Osteoblast (primary cell): ENCODE measurements around the gene COL1A1. TPM values are rescaled to one million over a fixed set of nuclear protein-coding genes. Genes with fewer than 3 reads are reported as not detected.

ENCODE experiments used
- DNase-seq: peaks from one replicate; pipeline ENCODE4 v3.0.0; 2011; ENCODE audit warnings: low spot score, mixed read lengths; ENCODE audit not compliant: insufficient read length; ENCODE audit errors: missing footprints
- H2AFZ ChIP-seq: 2 replicates; pipeline ENCODE4 v1.6.0; 2011; ENCODE audit warnings: mild to moderate bottlenecking, low read length
- H3K27ac ChIP-seq: 2 replicates; pipeline ENCODE4 v1.5.1; 2011; ENCODE audit warnings: mild to moderate bottlenecking, low read depth, low read length, moderate library complexity
- H3K27me3 ChIP-seq: 2 replicates; pipeline ENCODE4 v1.6.0; 2012; ENCODE audit warnings: mild to moderate bottlenecking, control low read depth, inconsistent platforms, low read length, moderate library complexity; ENCODE audit not compliant: insufficient read depth
- H3K36me3 ChIP-seq: 2 replicates; pipeline ENCODE4 v1.5.1; 2011; ENCODE audit warnings: mild to moderate bottlenecking, low read length, control low read depth, moderate library complexity; ENCODE audit not compliant: insufficient read depth
- H3K4me1 ChIP-seq: 2 replicates; pipeline ENCODE4 v1.5.1; 2011; ENCODE audit warnings: mild to moderate bottlenecking, low read length, control low read depth, moderate library complexity; ENCODE audit not compliant: insufficient read depth
- H3K4me2 ChIP-seq: 2 replicates; pipeline ENCODE4 v1.6.0; 2011; ENCODE audit warnings: mild to moderate bottlenecking, low read length; ENCODE audit not compliant: insufficient read depth
- H3K4me3 ChIP-seq: fragments of 200-600 bp; sonication (generic); 3 replicates; pipeline ENCODE4 v1.5.1; 2012; ENCODE audit warnings: mild to moderate bottlenecking, low read length, inconsistent platforms; ENCODE audit not compliant: insufficient read depth
- H3K79me2 ChIP-seq: 2 replicates; pipeline ENCODE4 v1.6.0; 2012; ENCODE audit warnings: mild to moderate bottlenecking, low read length, control low read depth, inconsistent platforms; ENCODE audit not compliant: insufficient read depth
- H3K9me3 ChIP-seq: 2 replicates; pipeline ENCODE4 v1.5.1; 2011; ENCODE audit warnings: low read depth, low read length, control low read depth
- H4K20me1 ChIP-seq: 2 replicates; pipeline ENCODE4 v1.6.0; 2012; ENCODE audit warnings: mild to moderate bottlenecking, low read length, control low read depth; ENCODE audit not compliant: insufficient read depth
- total RNA-seq: library from RNA; depleted of rRNA; stranded (reverse); fragments of >200 nt; gene quantifications from 2 replicates; pipeline ENCODE4 v1.2.3, GENCODE V29; 2012
- TF ChIP-seq, protein P1 (sequence below): IDR thresholded peaks from 2 replicates; pipeline ENCODE4 v1.5.1; 2011; ENCODE audit warnings: mild to moderate bottlenecking, low read depth, low read length, moderate library complexity; ENCODE audit errors: extremely low read depth

Gene COL1A1
- total RNA-seq, 1 donor, result 8,987 TPM

DNA sequence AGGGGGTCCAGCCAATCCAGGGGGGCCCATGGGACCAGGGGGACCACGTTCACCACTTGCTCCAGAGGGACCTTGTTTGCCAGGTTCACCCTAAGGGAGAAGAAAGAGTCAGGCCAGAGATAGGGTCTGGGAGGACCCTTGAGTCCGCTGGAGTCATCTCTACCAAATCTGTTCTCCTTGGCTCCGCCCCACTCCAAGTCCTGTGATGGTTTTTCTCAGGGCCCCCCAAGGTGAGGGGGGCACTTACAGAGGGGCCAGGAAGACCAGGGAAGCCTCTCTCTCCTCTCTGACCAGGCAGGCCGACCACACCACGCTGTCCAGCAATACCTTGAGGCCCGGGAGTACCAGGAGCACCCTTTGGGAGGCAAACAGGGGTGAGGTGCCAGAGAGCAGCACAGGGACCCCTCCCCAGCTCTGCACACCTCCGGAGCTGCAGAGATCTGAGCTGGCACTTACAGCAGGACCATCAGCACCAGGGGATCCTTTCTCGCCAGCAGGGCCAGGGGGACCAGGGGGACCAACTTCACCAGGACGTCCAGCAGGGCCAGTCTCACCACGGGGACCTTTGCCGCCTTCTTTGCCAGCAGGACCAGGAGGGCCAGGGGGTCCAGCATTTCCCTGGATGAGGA lies 12.4 kb downstream of the COL1A1 start:
- H3K79me2 ChIP-seq, result peaks cover 37% of the 10 kb centered on the region
- no peak overlapping the region for H2AFZ ChIP-seq
- no peak overlapping the region for H3K4me3 ChIP-seq
- no peaks in the 10 kb centered on the region for H3K9me3 ChIP-seq
- peaks cover 34% of the 10 kb centered on the region for H3K4me1 ChIP-seq
- TF ChIP-seq, protein P1, sequence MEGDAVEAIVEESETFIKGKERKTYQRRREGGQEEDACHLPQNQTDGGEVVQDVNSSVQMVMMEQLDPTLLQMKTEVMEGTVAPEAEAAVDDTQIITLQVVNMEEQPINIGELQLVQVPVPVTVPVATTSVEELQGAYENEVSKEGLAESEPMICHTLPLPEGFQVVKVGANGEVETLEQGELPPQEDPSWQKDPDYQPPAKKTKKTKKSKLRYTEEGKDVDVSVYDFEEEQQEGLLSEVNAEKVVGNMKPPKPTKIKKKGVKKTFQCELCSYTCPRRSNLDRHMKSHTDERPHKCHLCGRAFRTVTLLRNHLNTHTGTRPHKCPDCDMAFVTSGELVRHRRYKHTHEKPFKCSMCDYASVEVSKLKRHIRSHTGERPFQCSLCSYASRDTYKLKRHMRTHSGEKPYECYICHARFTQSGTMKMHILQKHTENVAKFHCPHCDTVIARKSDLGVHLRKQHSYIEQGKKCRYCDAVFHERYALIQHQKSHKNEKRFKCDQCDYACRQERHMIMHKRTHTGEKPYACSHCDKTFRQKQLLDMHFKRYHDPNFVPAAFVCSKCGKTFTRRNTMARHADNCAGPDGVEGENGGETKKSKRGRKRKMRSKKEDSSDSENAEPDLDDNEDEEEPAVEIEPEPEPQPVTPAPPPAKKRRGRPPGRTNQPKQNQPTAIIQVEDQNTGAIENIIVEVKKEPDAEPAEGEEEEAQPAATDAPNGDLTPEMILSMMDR, result no peak
- H3K36me3 ChIP-seq, result peaks cover 98% of the 10 kb centered on the region
- no peaks in the 10 kb centered on the region for H3K27me3 ChIP-seq
- H4K20me1 ChIP-seq, result peaks cover 85% of the 10 kb centered on the region
- DNase-seq, result no peak
- peak overlapping the region; percentile 96 for H3K27ac ChIP-seq
- no peak overlapping the region for H3K4me2 ChIP-seq

GRCh38 chr17:50188531-50188920 lies 12.9 kb downstream of the COL1A1 start:
- Histone ChIP-seq H3K27me3 (no peaks in the 10 kb centered on the region), H3K36me3 (peaks cover 98% of the 10 kb centered on the region), H3K4me3 (no peak overlapping the region), H4K20me1 (peaks cover 85% of the 10 kb centered on the region), H3K79me2 (peaks cover 32% of the 10 kb centered on the region), H3K4me2 (no peak overlapping the region), H3K27ac (peak overlapping the region; percentile 96), H3K4me1 (peaks cover 33% of the 10 kb centered on the region), H2AFZ (no peak overlapping the region), H3K9me3 (no peaks in the 10 kb centered on the region)
- TF ChIP-seq, protein P1, result no peak
- no peak for DNase-seq

DNA sequence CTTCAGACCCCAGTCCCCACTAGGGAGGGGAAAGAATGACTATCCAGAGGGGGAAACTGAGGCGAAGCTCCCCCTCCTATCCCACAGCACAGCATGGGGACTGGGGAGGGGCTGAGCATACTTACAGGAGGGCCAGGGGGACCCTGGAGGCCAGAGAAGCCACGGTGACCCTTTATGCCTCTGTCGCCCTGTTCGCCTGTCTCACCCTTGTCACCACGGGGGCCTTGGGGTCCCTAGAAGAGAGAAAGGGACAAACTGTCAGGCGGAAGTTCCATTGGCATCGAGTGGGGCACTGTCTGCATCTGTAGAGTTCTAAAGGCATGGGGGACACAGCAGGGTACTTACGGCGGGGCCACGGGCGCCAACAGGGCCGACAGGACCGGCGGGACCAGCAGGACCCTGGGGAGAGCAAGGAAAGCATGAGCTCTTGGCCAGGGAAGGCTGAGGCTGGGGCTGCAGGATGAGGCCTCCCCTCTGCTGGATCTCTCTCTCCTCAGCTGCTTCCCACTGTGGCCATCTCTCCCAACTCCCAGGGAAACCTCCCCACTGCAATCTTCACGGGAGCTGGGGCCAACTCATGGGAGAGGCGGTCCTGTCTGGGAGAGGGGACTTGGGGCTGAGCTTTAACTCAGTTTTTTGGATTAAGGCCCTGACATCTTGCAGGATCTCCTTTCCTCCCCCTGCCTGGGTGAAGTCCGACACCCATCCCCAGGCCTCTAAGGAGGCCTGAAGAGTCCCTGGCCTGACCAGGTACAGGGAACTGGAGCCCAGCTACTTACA lies 13.5 kb downstream of the COL1A1 start:
- H3K27me3 ChIP-seq, result no peaks in the 10 kb centered on the region
- H3K4me2 ChIP-seq, result no peak overlapping the region
- peak; percentile 87 for DNase-seq
- peaks cover 86% of the 10 kb centered on the region for H4K20me1 ChIP-seq
- no peak overlapping the region for H2AFZ ChIP-seq
- H3K36me3 ChIP-seq, result peaks cover 95% of the 10 kb centered on the region
- no peak overlapping the region for H3K4me3 ChIP-seq
- no peaks in the 10 kb centered on the region for H3K9me3 ChIP-seq
- peaks cover 28% of the 10 kb centered on the region for H3K79me2 ChIP-seq
- TF ChIP-seq, protein P1, result no peak
- H3K27ac ChIP-seq, result peak overlapping the region; percentile 96
- H3K4me1 ChIP-seq, result peaks cover 29% of the 10 kb centered on the region

- H3K9me3 ChIP-seq, result no peaks in the 10 kb centered on the region
- H4K20me1 ChIP-seq, result peaks cover 86% of the 10 kb centered on the region
- no peaks in the 10 kb centered on the region for H3K27me3 ChIP-seq
- H3K4me1 ChIP-seq, result peaks cover 25% of the 10 kb centered on the region
- DNase-seq, result no peak
- peaks cover 89% of the 10 kb centered on the region for H3K36me3 ChIP-seq
- H3K4me2 ChIP-seq, result no peak overlapping the region
- H2AFZ ChIP-seq, result no peak overlapping the region
- H3K4me3 ChIP-seq, result no peak overlapping the region
- H3K79me2 ChIP-seq, result peaks cover 23% of the 10 kb centered on the region
- peak overlapping the region; percentile 96 for H3K27ac ChIP-seq
- TF ChIP-seq, protein P1, result no peak
Observed at GRCh38 chr17:50187394-50187725, 14.1 kb downstream of the COL1A1 start.
